RWPE2 (cell line): ENCODE results near the gene GRAMD1B.

Experiments used
- ATAC-seq: fragments of 200-7000 bp; cut with Tn5 transposase; 3 replicates; pipeline ENCODE4 v1.9.1; 2021; ENCODE audit warnings: low read depth
- DNase-seq: peaks from one replicate; pipeline ENCODE4 v3.0.0-alpha.2; 2020; ENCODE audit warnings: low spot score
- H3K27ac ChIP-seq: fragments of 450-650 bp; 2 replicates; pipeline ENCODE4 v1.5.1; 2017; ENCODE audit warnings: mild to moderate bottlenecking; ENCODE audit not compliant: poor library complexity, severe bottlenecking
- H3K27me3 ChIP-seq: fragments of 250-450 bp; sonication (Bioruptor Pico); 2 replicates; pipeline ENCODE4 v1.5.1; 2021; ENCODE audit warnings: mild to moderate bottlenecking, moderate library complexity; ENCODE audit not compliant: insufficient read depth, poor library complexity, severe bottlenecking
- H3K36me3 ChIP-seq: fragments of 250-450 bp; sonication (Bioruptor Pico); 2 replicates; pipeline ENCODE4 v1.5.1; 2020; ENCODE audit warnings: low read depth, mild to moderate bottlenecking, moderate library complexity
- H3K4me1 ChIP-seq: fragments of 250-450 bp; sonication (Bioruptor Pico); 2 replicates; pipeline ENCODE4 v1.5.1; 2021; ENCODE audit warnings: mild to moderate bottlenecking, moderate library complexity; ENCODE audit not compliant: insufficient read depth, poor library complexity, severe bottlenecking
- H3K4me3 ChIP-seq: fragments of 250-450 bp; sonication (Bioruptor Pico); 2 replicates; pipeline ENCODE4 v1.5.1; 2021; ENCODE audit warnings: mild to moderate bottlenecking, moderate library complexity; ENCODE audit not compliant: severe bottlenecking
- H3K9me3 ChIP-seq: fragments of 250-450 bp; sonication (Bioruptor Pico); 2 replicates; pipeline ENCODE4 v1.5.1; 2021; ENCODE audit warnings: mild to moderate bottlenecking, moderate library complexity; ENCODE audit not compliant: severe bottlenecking
- TF ChIP-seq, protein P1 (sequence below): fragments of 450-650 bp; IDR thresholded peaks from one replicate; pipeline ENCODE4 v1.5.1; 2017; ENCODE audit warnings: mild to moderate bottlenecking, moderate library complexity; ENCODE audit not compliant: poor library complexity, severe bottlenecking

Gene GRAMD1B

DNA sequence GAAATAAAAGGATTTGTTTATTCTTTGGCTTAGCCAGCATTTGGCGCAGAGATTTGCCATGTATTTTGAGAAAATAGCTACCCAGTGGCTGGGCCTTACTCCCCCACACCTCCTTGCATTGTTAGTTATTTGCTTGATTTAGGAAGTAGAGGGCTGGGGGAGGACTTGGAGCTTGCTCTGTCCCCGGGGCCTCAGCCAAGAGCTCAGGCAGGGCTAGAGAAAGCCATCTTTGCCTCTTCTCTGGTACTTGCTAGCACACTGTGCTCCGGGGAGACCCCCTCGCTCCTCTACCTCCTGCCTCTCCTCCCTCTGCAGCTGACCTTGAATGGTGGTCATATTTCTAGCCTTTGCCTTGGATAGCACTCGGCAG, 131.3 kb downstream of the GRAMD1B start:
- no peak for DNase-seq
- TF ChIP-seq, protein P1, sequence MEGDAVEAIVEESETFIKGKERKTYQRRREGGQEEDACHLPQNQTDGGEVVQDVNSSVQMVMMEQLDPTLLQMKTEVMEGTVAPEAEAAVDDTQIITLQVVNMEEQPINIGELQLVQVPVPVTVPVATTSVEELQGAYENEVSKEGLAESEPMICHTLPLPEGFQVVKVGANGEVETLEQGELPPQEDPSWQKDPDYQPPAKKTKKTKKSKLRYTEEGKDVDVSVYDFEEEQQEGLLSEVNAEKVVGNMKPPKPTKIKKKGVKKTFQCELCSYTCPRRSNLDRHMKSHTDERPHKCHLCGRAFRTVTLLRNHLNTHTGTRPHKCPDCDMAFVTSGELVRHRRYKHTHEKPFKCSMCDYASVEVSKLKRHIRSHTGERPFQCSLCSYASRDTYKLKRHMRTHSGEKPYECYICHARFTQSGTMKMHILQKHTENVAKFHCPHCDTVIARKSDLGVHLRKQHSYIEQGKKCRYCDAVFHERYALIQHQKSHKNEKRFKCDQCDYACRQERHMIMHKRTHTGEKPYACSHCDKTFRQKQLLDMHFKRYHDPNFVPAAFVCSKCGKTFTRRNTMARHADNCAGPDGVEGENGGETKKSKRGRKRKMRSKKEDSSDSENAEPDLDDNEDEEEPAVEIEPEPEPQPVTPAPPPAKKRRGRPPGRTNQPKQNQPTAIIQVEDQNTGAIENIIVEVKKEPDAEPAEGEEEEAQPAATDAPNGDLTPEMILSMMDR = no peak
- Histone ChIP-seq H3K4me1 (no peaks in the 10 kb centered on the region), H3K36me3 (no peaks in the 10 kb centered on the region), H3K4me3 (no peak overlapping the region), H3K27ac (no peak overlapping the region), H3K9me3 (no peaks in the 10 kb centered on the region), H3K27me3 (no peaks in the 10 kb centered on the region)
- ATAC-seq = no peak

DNA sequence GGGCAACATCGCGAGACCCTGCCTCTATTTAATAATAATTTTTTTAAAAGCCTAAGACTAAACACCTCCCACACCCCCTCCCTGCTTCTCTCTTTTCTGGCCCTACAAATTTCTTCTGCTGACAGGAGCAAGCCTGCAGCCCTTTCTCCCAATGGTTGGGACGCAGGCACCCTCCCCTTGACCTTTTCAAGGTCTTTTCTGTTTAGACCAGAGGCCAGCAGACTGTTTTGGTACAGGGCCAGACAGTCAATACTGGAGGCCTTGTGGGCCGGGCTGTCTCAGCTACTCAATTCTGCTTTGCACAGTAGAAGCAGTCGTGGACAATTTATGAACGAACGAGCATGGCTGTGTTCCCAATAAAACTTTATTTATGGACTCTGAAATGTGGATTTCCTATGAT, 132.1 kb downstream of the GRAMD1B start:
- H3K9me3 ChIP-seq = no peaks in the 10 kb centered on the region
- TF ChIP-seq, protein P1 = no peak
- ATAC-seq = no peak
- H3K4me3 ChIP-seq = no peak overlapping the region
- H3K36me3 ChIP-seq = no peaks in the 10 kb centered on the region
- H3K27ac ChIP-seq = no peak overlapping the region
- no peaks in the 10 kb centered on the region for H3K27me3 ChIP-seq
- H3K4me1 ChIP-seq = no peaks in the 10 kb centered on the region
- DNase-seq = no peak

DNA sequence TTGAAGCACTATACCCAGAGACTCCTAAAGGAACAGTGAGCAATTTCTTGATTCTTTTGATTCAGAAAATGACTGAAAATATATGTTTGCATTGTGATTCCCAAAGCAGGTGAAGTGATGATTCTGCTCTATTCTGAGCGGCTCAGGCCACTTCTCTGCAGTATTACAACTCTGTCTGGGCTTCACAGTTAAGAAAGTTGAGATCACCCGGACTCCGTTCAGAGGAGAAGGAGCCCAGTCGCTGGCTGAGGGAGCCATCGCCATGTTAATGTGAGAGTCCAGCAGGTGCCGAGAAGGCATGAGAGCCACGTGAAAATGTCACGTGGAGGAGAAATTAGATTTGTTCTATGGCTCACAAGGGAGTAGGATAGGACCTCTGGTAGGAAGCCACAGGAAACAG, 132.8 kb downstream of the GRAMD1B start:
- Histone ChIP-seq H3K27ac (no peak overlapping the region), H3K36me3 (no peaks in the 10 kb centered on the region), H3K4me3 (no peak overlapping the region), H3K27me3 (no peaks in the 10 kb centered on the region), H3K4me1 (no peaks in the 10 kb centered on the region), H3K9me3 (no peaks in the 10 kb centered on the region)
- TF ChIP-seq, protein P1 = no peak
- DNase-seq = no peak
- no peak for ATAC-seq

DNA sequence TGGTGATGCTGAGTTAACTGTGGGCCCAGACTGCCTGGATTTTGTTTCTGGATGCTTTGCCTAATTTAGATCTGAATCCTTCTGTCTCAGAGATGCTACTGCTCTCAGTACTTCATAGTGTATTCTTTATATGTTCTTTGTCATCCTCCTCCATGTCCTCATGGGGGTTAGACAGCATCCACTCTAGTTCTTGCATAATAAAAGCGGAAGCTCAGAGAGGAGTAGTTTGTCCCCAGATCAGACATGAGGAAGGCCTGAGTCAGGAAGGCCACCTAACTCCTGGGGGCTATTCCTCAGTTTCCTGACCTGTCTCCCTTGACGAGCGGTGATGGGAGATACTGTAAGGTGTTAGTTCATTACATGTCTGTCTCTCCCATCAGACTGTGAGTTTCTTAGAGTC, 134.2 kb downstream of the GRAMD1B start:
- Histone ChIP-seq H3K4me3 (no peak overlapping the region), H3K27me3 (no peaks in the 10 kb centered on the region), H3K27ac (no peak overlapping the region), H3K9me3 (no peaks in the 10 kb centered on the region), H3K4me1 (no peaks in the 10 kb centered on the region), H3K36me3 (no peaks in the 10 kb centered on the region)
- TF ChIP-seq, protein P1 = no peak
- DNase-seq = peak; percentile 14
- ATAC-seq = no peak

DNA sequence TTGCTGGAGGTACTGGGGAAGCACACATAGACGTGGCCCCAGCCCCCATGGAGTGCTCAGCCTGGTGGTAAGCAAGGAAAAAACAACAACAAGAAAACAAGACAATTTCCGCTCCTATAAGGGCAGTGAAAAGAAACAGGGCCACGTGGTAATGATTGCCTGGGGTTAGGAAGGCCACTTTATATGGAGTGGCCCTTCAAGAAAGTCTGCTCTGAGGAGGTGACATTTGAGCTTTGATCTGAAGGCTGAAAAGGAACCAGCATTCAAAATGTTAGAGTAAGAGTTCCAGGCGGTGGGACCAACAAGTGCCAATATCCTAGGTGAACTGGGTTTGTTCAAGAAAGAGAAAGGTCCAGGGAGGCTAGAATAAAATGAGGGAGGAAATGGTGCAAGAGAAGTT, 136.8 kb downstream of the GRAMD1B start:
- TF ChIP-seq, protein P1 = no peak
- no peaks in the 10 kb centered on the region for H3K4me1 ChIP-seq
- DNase-seq (peak; percentile 10), ATAC-seq (no peak)
- H3K9me3 ChIP-seq = no peaks in the 10 kb centered on the region
- H3K27me3 ChIP-seq = no peaks in the 10 kb centered on the region
- H3K36me3 ChIP-seq = no peaks in the 10 kb centered on the region
- H3K4me3 ChIP-seq = no peak overlapping the region
- no peak overlapping the region for H3K27ac ChIP-seq
